HUES64 (cell line): ENCODE results near the gene JUND.

Experiments used
- H3K27ac ChIP-seq: 2 replicates; pipeline ENCODE4 v1.7.0; 2013; ENCODE audit warnings: low read depth, low read length, inconsistent platforms
- H3K27me3 ChIP-seq: 2 replicates; pipeline ENCODE4 v1.6.1; 2013; ENCODE audit warnings: mild to moderate bottlenecking, low read length; ENCODE audit not compliant: insufficient read depth
- H3K36me3 ChIP-seq: 2 replicates; pipeline ENCODE4 v1.6.1; 2013; ENCODE audit warnings: mild to moderate bottlenecking, low read length; ENCODE audit not compliant: insufficient read depth
- H3K4me1 ChIP-seq: 2 replicates; pipeline ENCODE4 v1.6.1; 2013; ENCODE audit warnings: mild to moderate bottlenecking, low read length, moderate library complexity; ENCODE audit not compliant: insufficient read depth
- H3K4me3 ChIP-seq: 2 replicates; pipeline ENCODE4 v1.5.1; 2013; ENCODE audit warnings: mild to moderate bottlenecking, low read length, moderate library complexity
- H3K9ac ChIP-seq: 2 replicates; pipeline ENCODE4 v1.6.1; 2013; ENCODE audit warnings: mild to moderate bottlenecking, low read depth, low read length
- H3K9me3 ChIP-seq: 2 replicates; pipeline ENCODE4 v1.6.1; 2013; ENCODE audit warnings: low read depth, low read length; ENCODE audit not compliant: insufficient read depth
- WGBS: fragments of 150-250, 120-280 bp; methylation state at CpG from one replicate; pipeline ENCODE4 v1.1.7; 2013; ENCODE audit warnings: missing lambda C conversion rate; 5-methylcytosine and 5-hydroxymethylcytosine counted together

JUND gene

DNA sequence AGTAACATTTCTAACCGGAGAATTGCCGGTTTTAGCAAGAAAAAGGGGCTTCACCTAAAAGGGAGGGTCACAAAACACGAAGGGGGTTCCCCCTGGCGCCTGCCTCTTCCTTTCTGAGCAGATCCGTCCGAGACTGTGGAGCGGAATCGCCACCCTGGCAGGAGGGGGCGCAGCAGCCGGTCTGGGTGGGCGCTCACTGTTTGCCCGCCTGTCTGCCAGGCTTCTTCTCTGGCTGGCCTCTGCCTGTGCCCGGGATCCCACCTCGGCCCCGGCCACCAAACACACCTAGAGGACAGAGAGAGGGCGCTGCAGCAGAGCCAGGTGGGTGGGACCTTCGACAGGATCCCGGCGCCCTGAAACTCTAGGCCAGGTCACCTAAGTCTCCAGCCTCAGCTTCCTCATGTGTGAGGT is 25.9 kb upstream of the JUND start:
- H3K4me1 ChIP-seq, result peaks cover 13% of the 10 kb centered on the region
- no peaks in the 10 kb centered on the region for H3K27me3 ChIP-seq
- H3K4me3 ChIP-seq, result no peak overlapping the region
- no peaks in the 10 kb centered on the region for H3K9me3 ChIP-seq
- H3K27ac ChIP-seq, result no peak overlapping the region
- H3K36me3 ChIP-seq, result peaks cover 63% of the 10 kb centered on the region
- H3K9ac ChIP-seq, result no peak overlapping the region
- 93% methylated on average over 19 of the region's 19 CpGs for WGBS

DNA sequence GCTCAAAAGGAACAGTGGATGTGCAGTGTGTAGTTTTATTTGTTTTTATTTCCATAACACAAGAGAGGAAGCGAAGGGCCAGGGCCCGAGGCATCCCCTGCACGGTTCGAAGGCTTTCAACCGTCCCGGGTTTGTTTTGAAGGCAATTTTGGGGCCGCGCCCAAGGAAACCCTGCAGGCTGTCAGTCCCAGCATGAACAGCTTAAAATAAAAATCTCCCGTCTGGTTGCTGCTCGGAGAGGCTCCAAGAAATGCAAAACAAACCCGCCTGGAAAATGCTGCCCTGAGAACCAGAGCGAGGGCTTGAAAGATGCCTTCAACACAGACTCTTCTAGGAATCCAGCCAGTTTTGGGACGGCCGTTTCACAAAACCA is 25.5 kb upstream of the JUND start:
- Histone ChIP-seq H3K4me1 (peaks cover 13% of the 10 kb centered on the region), H3K36me3 (peaks cover 59% of the 10 kb centered on the region), H3K4me3 (no peak overlapping the region), H3K27ac (no peak overlapping the region), H3K27me3 (no peaks in the 10 kb centered on the region), H3K9me3 (no peaks in the 10 kb centered on the region), H3K9ac (no peak overlapping the region)
- WGBS, result 90% methylated on average over 14 of the region's 14 CpGs

DNA sequence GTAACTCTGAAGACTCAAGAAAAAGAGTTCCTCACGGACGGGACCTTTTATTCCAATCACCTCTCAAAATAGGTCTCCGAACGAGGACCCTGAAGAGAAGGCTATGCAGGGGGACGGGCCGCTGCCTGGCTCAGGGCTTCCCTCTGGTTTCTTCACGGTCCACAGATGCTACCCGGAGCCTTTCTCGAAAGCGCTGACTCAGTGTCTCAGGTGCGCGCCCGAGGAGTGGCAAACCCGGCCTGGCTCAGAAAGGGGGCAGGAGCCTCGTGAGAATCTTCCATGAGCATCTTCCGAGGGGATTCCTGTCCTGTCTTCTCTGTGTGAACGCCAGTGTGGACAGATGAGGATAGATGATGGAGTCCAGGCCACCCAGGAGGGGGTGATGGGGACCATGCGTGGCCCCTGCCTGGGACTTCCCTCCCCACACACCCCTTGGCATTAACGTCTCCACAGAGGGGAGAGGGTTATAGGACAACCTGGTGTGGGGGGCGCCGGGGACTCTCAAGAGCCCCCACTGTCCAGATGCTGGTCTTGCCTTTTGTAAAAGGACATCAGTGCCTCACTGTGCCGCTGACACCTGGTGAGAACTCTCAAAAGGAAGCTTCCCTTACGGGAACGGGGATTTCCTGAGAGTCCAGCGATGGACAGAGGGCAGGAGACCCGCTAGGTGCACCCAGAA is 24.9 kb upstream of the JUND start:
- no peak overlapping the region for H3K9ac ChIP-seq
- peaks cover 13% of the 10 kb centered on the region for H3K4me1 ChIP-seq
- no peaks in the 10 kb centered on the region for H3K9me3 ChIP-seq
- H3K36me3 ChIP-seq, result peaks cover 54% of the 10 kb centered on the region
- WGBS, result 92% methylated on average over 26 of the region's 26 CpGs
- no peak overlapping the region for H3K4me3 ChIP-seq
- no peaks in the 10 kb centered on the region for H3K27me3 ChIP-seq
- H3K27ac ChIP-seq, result 0 out of 2 replicates have a peak overlapping the region, but pooled peaks have one; percentile 25

DNA sequence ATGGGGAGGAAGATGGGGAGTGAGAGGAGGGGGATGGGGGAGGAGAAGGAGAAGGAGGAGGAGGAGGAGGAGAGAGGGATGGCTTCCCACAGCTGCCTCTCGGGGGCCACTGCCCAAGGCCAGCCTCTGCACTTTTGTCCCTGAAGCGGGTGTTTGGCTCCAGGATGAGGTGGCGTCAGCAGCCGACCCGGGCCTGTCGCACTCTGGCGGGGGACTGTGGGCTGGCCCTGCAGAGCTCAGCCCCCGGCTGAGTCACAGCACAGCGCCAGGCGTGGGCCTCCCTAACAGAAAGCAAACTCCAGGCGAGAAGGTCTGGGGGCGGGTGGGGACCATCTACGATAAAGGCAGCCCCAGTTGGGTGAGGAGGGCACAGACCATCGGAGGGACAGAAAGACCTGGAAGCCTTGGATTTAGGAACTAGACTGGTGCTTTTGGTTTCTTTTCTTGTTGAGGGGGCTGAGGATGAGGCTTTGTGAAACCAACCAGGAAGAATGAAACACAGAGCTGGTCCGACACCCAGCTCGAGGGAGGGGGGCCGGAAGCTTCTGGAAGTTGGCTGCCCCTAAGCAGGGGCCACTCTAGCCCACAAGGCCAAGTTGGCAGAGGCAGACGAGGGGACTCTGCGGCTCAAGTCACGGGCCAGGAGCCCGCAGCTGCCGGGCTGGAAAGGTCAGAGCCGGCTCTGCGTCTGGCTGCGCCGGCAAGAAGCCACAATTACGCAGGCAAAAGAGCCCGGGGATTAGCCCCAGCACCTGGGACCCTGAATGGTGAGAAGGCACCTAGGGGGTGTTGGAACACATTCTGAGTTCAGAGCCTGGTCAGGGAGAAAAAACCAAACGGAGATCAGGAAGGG is 23.3 kb upstream of the JUND start:
- Histone ChIP-seq H3K36me3 (peaks cover 37% of the 10 kb centered on the region), H3K4me1 (peaks cover 13% of the 10 kb centered on the region), H3K4me3 (peak overlapping the region; percentile 41), H3K27me3 (no peaks in the 10 kb centered on the region), H3K9ac (peak overlapping the region; percentile 73), H3K9me3 (no peaks in the 10 kb centered on the region), H3K27ac (peak overlapping the region; percentile 96)
- WGBS, result 11% methylated on average over 29 of the region's 29 CpGs

DNA sequence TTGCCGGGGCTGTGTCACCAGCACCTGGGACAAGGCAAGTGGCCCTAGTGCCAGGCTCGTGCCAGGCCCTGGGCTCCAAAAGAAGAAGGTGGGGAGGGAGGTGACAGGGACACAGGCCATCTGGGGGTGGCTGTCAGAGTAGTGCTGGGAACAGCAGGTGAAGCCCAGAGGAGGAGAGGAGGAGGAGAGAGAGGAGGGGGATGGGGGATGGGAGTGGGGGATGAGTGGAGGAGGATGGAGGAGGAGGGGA is 22.7 kb upstream of the JUND start:
- 20% methylated on average over 2 of the region's 2 CpGs for WGBS
- Histone ChIP-seq H3K36me3 (peaks cover 32% of the 10 kb centered on the region), H3K4me1 (peaks cover 13% of the 10 kb centered on the region), H3K4me3 (no peak overlapping the region), H3K9ac (no peak overlapping the region), H3K9me3 (no peaks in the 10 kb centered on the region), H3K27me3 (no peaks in the 10 kb centered on the region), H3K27ac (peak overlapping the region; percentile 57; the same call in 1 of the 2 replicates)

DNA sequence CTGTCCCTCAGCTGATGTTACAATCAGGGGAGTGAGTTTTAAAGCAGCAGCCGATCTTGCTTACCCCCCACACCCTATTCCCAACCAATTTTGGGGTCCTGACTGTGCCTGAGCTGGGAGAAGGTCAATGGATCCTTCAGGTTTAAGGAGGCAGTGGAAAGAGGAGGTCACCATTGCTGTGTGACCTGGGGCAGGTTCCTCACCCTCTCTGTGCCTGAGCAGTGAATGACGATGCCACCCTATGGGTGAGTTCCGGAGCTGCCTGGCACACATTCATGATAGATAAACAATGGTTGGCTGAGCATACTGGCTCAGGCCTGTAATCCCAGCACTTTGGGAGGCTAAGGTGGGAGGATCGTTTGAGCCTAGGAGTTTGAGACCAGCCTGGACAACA is 20.3 kb upstream of the JUND start:
- Histone ChIP-seq H3K27me3 (no peaks in the 10 kb centered on the region), H3K9me3 (no peaks in the 10 kb centered on the region), H3K27ac (no peak overlapping the region), H3K36me3 (peaks cover 8% of the 10 kb centered on the region), H3K4me1 (peaks cover 13% of the 10 kb centered on the region), H3K4me3 (no peak overlapping the region), H3K9ac (no peak overlapping the region)
- WGBS, result 94% methylated on average over 4 of the region's 4 CpGs

DNA sequence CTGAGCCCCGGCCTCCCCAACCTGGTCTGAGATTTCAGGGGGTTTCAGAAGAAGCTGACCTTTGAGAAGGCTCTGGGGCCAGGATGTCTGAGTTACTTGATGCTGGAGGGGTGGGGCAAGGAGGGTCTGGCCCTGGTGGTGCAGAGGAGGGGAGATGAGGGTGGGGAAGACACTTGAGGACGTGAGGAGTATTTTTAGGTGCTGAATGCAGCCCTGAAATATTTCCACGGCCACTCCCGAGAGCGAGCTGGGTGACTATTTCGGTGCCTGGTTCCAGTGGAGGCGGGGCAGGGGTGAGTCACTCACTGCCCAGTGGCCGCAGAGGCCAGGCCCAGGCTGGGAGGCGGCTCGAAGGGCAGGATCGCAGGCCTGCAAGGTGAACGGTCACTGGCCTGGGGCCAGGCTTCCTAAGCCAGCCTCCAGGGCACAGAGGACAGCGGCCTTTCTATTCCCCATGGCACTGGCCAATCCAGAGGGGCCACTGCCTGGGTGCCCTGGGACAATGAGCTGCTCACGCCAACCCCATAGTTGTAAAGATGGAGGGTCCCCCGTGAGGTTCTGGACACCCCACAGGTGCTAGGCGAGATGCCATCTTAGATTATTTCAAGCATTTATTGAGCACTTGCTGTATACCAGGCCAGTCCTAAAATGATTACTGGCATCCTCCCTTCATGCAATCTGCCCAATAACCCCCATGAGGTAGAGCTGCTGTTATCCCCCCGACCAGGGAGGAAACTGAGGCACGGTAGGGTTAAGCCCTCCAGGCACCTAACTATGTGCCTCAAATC is 19.7 kb upstream of the JUND start:
- 80% methylated on average over 18 of the region's 18 CpGs for WGBS
- Histone ChIP-seq H3K27ac (no peak overlapping the region), H3K36me3 (peaks cover 2% of the 10 kb centered on the region), H3K9ac (no peak overlapping the region), H3K27me3 (no peaks in the 10 kb centered on the region), H3K4me1 (peaks cover 13% of the 10 kb centered on the region), H3K9me3 (no peaks in the 10 kb centered on the region), H3K4me3 (no peak overlapping the region)

DNA sequence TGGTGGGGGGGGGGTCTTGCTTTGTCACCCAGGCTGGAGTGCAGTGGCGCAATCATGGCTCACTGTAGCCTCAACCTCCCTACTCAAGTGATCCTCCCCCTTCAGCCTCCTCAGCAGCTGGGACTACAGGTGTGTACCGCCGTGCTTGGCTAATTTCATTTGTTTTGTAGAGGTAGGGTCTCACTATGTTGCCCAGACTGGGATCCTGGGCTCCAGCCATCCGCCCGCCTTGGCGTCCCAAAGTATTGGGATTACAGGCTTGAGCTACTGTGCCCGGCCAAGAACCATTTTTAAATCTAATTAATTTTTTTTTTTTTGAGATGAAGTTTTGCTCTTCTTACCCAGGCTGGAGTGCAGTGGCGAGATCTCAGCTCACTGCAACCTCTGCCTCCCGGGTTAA is 18.2 kb upstream of the JUND start:
- H3K36me3 ChIP-seq, result no peaks in the 10 kb centered on the region
- WGBS, result 97% methylated on average over 9 of the region's 9 CpGs
- no peak overlapping the region for H3K9ac ChIP-seq
- H3K4me3 ChIP-seq, result no peak overlapping the region
- H3K27ac ChIP-seq, result no peak overlapping the region
- no peaks in the 10 kb centered on the region for H3K27me3 ChIP-seq
- peaks cover 6% of the 10 kb centered on the region for H3K4me1 ChIP-seq
- H3K9me3 ChIP-seq, result no peaks in the 10 kb centered on the region

DNA sequence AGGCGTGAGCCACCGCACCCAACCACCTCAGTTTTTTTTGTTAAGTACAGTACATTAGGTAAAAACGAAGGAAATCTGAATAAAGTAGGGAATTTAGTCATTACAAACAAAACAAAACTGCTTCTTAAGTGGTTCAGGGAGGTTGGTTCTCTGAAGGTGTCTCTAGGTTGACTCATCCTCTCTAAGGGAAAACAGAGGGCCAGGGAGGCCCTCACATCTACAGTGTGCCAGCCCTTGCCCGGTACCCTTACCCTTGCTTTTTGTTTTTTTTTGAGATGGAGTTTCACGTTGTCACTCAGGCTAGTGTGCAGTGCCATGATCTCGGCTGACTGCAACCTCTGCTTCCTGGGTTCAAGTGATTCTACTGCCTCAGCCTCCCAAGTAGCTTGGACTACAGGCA is 17.2 kb upstream of the JUND start:
- Histone ChIP-seq H3K4me1 (peaks cover 3% of the 10 kb centered on the region; the same call in 1 of the 2 replicates), H3K27ac (no peak overlapping the region), H3K4me3 (no peak overlapping the region), H3K9me3 (no peaks in the 10 kb centered on the region), H3K9ac (no peak overlapping the region), H3K36me3 (no peaks in the 10 kb centered on the region), H3K27me3 (no peaks in the 10 kb centered on the region)
- WGBS, result 92% methylated on average over 5 of the region's 6 CpGs

DNA sequence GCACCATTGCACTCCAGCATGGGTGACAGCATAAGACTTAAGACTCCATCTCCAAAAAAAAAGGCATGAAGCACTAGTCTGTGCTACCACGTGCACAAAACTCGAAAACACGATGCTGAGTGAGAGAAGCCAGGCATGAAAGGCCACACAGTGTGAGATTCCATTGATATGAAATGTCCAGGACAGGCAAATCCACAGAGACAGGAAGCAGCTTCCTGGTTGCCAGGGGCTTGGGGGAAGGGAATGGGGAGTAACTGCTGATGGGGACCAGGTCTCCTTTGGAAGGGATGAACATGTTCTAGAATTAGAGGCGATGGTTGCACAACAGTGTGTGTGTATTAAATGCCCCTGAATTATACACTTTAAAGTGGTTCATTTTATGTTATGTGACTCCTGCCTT is 15.9 kb upstream of the JUND start:
- peaks cover 10% of the 10 kb centered on the region; the same call in 1 of the 2 replicates for H3K4me1 ChIP-seq
- H3K27ac ChIP-seq, result no peak overlapping the region
- H3K4me3 ChIP-seq, result no peak overlapping the region
- 66% methylated on average over 4 of the region's 4 CpGs for WGBS
- H3K27me3 ChIP-seq, result no peaks in the 10 kb centered on the region
- no peaks in the 10 kb centered on the region for H3K9me3 ChIP-seq
- no peaks in the 10 kb centered on the region for H3K36me3 ChIP-seq
- no peak overlapping the region for H3K9ac ChIP-seq

DNA sequence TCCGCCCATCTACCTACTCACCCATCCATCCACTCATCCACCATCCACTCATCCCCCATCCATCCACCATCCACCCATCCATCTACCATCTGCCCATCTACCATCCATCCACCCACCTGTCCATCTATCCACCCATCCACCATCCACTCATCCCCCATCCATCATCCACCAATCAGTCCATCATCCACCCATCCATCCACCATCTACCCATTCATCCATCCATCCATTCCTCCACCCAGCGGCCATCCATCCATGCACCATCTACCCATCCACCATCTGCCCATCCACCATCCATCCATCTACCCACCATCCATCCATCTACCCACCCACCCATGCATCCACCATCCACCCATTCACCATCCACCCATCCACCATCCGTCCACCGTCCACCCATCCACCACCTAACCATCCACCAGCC is 13.6 kb upstream of the JUND start:
- Histone ChIP-seq H3K27ac (no peak overlapping the region), H3K36me3 (no peaks in the 10 kb centered on the region), H3K9ac (no peak overlapping the region), H3K4me3 (no peak overlapping the region), H3K4me1 (peaks cover 10% of the 10 kb centered on the region; the same call in 1 of the 2 replicates), H3K27me3 (no peaks in the 10 kb centered on the region), H3K9me3 (no peaks in the 10 kb centered on the region)
- WGBS, result 77% methylated on average over 4 of the region's 4 CpGs
